HepG2 (cell line): ENCODE measurements around the gene KIZ. TPM values are rescaled to one million over a fixed set of nuclear protein-coding genes. Genes with fewer than 3 reads are reported as not detected.

ENCODE experiments used
- EP300 ChIP-seq, 3 experiments: sonication (generic) in 1 of 3; formaldehyde crosslinking in 1 of 3; IDR thresholded peaks; 2 replicates each; pipeline versions ENCODE4 v1.5.1 to v1.6.1; 2011 to 2020; ENCODE audit warnings: low read depth in 2 of 3, low read length in 2 of 3, borderline replicate concordance in 1 of 3, improper control_type of control experiment in 1 of 3, mild to moderate bottlenecking in 1 of 3, missing genetic modification reagents in 1 of 3, moderate library complexity in 1 of 3
- HBP1 ChIP-seq: IDR thresholded peaks from 2 replicates; pipeline ENCODE4 v1.6.1; 2016; ENCODE audit warnings: low read depth, control low read depth
- RBAK ChIP-seq: sonication (generic); formaldehyde crosslinking; IDR thresholded peaks from 2 replicates; pipeline ENCODE4 v1.5.1; 2020; ENCODE audit warnings: mild to moderate bottlenecking, missing genetic modification reagents
- REPIN1 ChIP-seq: sonication (generic); formaldehyde crosslinking; IDR thresholded peaks from 2 replicates; pipeline ENCODE4 v1.8.0; 2022; ENCODE audit warnings: missing genetic modification reagents, low read depth, mild to moderate bottlenecking, borderline replicate concordance
- RNF2 ChIP-seq: fragments of 450-650 bp; conservative IDR thresholded peaks from 2 replicates; pipeline ENCODE4 v1.6.1; 2016; ENCODE audit warnings: low read depth
- XRCC5 ChIP-seq: fragments of 200-400 bp; formaldehyde crosslinking; optimal IDR thresholded peaks from 2 replicates; pipeline ENCODE3; 2017; ENCODE audit warnings: mild to moderate bottlenecking, low read length
- ZIK1 ChIP-seq: sonication (generic); formaldehyde crosslinking; IDR thresholded peaks from 2 replicates; pipeline ENCODE4 v1.5.0; 2020; ENCODE audit warnings: mild to moderate bottlenecking, low read depth, missing genetic modification reagents, borderline replicate concordance
- ZMYM4 ChIP-seq: sonication (generic); formaldehyde crosslinking; IDR thresholded peaks from 2 replicates; pipeline ENCODE4 v1.8.1; 2023; ENCODE audit warnings: mild to moderate bottlenecking, missing genetic modification reagents
- polyA plus RNA-seq, 8 experiments: library from polyadenylated mRNA; depleted of rRNA in 3 of 8; stranded (reverse) in 7 of 8; unstranded in 1 of 8; fragments of >200 nt; fragmentation: Illumina TruSeq in 4 of 8; extraction: Trizol in 4 of 8; gene quantifications; 2 replicates each; pipeline versions ENCODE4 v1.2.1 to v1.2.3, GENCODE V29; 2011 to 2016; ENCODE audit warnings: low read depth in 4 of 8, missing spikeins in 1 of 8, mixed read lengths in 1 of 8; ENCODE audit not compliant: insufficient read depth in 1 of 8
- total RNA-seq, 5 experiments: library from RNA; depleted of rRNA; stranded (reverse); fragments of >200 nt; fragmentation: Illumina TruSeq; extraction: Trizol; gene quantifications; 2 replicates each; pipeline ENCODE4 v1.2.3, GENCODE V29; 2016; ENCODE audit warnings: low read depth in 1 of 5
- TF ChIP-seq, protein P1 (sequence below), 2 experiments: sonication (generic) in 1 of 2; formaldehyde crosslinking in 1 of 2; IDR thresholded peaks; 2 replicates each; pipeline versions ENCODE4 v1.6.1 to v1.9.0; 2014 to 2022; ENCODE audit warnings: antibody characterized with exemption in 1 of 2, borderline replicate concordance in 1 of 2, inconsistent platforms in 1 of 2, low read depth in 1 of 2, missing genetic modification reagents in 1 of 2
- TF ChIP-seq, protein P2 (sequence below): sonication (generic); formaldehyde crosslinking; IDR thresholded peaks from 2 replicates; pipeline ENCODE4 v1.4.0; 2020; ENCODE audit warnings: missing genetic modification reagents
- TF ChIP-seq, protein P3 (sequence below): sonication (generic); formaldehyde crosslinking; IDR thresholded peaks from 2 replicates; pipeline ENCODE4 v1.4.0; 2020; ENCODE audit warnings: missing genetic modification reagents

The KIZ gene
- total and polyA plus RNA-seq, 2 of the 13 experiments (the other 11 are each of a cell fraction or from before 2014, with no cell fraction given) = 46.3 to 114 TPM

- TF ChIP-seq, protein P1, sequence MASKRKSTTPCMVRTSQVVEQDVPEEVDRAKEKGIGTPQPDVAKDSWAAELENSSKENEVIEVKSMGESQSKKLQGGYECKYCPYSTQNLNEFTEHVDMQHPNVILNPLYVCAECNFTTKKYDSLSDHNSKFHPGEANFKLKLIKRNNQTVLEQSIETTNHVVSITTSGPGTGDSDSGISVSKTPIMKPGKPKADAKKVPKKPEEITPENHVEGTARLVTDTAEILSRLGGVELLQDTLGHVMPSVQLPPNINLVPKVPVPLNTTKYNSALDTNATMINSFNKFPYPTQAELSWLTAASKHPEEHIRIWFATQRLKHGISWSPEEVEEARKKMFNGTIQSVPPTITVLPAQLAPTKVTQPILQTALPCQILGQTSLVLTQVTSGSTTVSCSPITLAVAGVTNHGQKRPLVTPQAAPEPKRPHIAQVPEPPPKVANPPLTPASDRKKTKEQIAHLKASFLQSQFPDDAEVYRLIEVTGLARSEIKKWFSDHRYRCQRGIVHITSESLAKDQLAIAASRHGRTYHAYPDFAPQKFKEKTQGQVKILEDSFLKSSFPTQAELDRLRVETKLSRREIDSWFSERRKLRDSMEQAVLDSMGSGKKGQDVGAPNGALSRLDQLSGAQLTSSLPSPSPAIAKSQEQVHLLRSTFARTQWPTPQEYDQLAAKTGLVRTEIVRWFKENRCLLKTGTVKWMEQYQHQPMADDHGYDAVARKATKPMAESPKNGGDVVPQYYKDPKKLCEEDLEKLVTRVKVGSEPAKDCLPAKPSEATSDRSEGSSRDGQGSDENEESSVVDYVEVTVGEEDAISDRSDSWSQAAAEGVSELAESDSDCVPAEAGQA (IDR thresholded peaks at IDR 0.05; ENCODE audit: low read depth) = 0 out of 2 replicates have a peak, but pooled peaks have one; percentile 28
- TF ChIP-seq, protein P1 (CRISPR knock-in tag; IDR thresholded peaks at IDR 0.05; ENCODE audit: borderline replicate concordance) = no peak
- TF ChIP-seq RNF2 (no peak), ZIK1 (CRISPR knock-in tag) (peak; percentile 49; the same call in 1 of the 2 replicates), ZMYM4 (CRISPR knock-in tag) (peak; percentile 98), EP300 (IDR thresholded peaks at IDR 0.05; ENCODE audit: low read depth in 2 of 2, low read length in 2 of 2) (peak in 1 of 2 experiments; percentile 77; a peak in 2 of 4 replicates), EP300 (CRISPR knock-in tag; IDR thresholded peaks at IDR 0.05; ENCODE audit: borderline replicate concordance) (no peak; the same call in 1 of the 2 replicates), HBP1 (CRISPR knock-in tag) (peak; percentile 67), RBAK (CRISPR knock-in tag) (peak; percentile 100), REPIN1 (CRISPR knock-in tag) (peak; percentile 70; the same call in 1 of the 2 replicates), XRCC5 (peak; percentile 49)
- TF ChIP-seq, protein P2, sequence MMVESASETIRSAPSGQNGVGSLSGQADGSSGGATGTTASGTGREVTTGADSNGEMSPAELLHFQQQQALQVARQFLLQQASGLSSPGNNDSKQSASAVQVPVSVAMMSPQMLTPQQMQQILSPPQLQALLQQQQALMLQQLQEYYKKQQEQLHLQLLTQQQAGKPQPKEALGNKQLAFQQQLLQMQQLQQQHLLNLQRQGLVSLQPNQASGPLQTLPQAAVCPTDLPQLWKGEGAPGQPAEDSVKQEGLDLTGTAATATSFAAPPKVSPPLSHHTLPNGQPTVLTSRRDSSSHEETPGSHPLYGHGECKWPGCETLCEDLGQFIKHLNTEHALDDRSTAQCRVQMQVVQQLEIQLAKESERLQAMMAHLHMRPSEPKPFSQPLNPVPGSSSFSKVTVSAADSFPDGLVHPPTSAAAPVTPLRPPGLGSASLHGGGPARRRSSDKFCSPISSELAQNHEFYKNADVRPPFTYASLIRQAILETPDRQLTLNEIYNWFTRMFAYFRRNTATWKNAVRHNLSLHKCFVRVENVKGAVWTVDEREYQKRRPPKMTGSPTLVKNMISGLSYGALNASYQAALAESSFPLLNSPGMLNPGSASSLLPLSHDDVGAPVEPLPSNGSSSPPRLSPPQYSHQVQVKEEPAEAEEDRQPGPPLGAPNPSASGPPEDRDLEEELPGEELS (CRISPR knock-in tag) = peak; percentile 79
- TF ChIP-seq, protein P3, sequence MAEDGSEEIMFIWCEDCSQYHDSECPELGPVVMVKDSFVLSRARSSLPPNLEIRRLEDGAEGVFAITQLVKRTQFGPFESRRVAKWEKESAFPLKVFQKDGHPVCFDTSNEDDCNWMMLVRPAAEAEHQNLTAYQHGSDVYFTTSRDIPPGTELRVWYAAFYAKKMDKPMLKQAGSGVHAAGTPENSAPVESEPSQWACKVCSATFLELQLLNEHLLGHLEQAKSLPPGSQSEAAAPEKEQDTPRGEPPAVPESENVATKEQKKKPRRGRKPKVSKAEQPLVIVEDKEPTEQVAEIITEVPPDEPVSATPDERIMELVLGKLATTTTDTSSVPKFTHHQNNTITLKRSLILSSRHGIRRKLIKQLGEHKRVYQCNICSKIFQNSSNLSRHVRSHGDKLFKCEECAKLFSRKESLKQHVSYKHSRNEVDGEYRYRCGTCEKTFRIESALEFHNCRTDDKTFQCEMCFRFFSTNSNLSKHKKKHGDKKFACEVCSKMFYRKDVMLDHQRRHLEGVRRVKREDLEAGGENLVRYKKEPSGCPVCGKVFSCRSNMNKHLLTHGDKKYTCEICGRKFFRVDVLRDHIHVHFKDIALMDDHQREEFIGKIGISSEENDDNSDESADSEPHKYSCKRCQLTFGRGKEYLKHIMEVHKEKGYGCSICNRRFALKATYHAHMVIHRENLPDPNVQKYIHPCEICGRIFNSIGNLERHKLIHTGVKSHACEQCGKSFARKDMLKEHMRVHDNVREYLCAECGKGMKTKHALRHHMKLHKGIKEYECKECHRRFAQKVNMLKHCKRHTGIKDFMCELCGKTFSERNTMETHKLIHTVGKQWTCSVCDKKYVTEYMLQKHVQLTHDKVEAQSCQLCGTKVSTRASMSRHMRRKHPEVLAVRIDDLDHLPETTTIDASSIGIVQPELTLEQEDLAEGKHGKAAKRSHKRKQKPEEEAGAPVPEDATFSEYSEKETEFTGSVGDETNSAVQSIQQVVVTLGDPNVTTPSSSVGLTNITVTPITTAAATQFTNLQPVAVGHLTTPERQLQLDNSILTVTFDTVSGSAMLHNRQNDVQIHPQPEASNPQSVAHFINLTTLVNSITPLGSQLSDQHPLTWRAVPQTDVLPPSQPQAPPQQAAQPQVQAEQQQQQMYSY = no peak
These were observed 14.1 kb downstream of the KIZ start (continued) for GRCh38 chr20:21139881-21140566.
